Measurements from ENCODE around the gene NPLOC4.

- TF ChIP-seq CTCF (tag by site-specific recombination; IDR thresholded peaks at IDR 0.05) (no peak), ZNF146 (tag by site-specific recombination; IDR thresholded peaks at IDR 0.05) (no peak), PRDM10 (tag by site-specific recombination; IDR thresholded peaks at IDR 0.05) (no peak), ZNF18 (tag by site-specific recombination; IDR thresholded peaks at IDR 0.05) (no peak), SP7 (tag by site-specific recombination; IDR thresholded peaks at IDR 0.05) (no peak), PRDM6 (tag by site-specific recombination; IDR thresholded peaks at IDR 0.05) (no peak), ZNF561 (tag by site-specific recombination; IDR thresholded peaks at IDR 0.05; ENCODE audit: borderline replicate concordance) (no peak), ZBTB26 (tag by site-specific recombination; optimal IDR thresholded peaks at IDR 0.05) (no peak), ZNF777 (tag by site-specific recombination; IDR thresholded peaks at IDR 0.05; ENCODE audit: borderline replicate concordance) (no peak), RBAK (tag by site-specific recombination; IDR thresholded peaks at IDR 0.05) (no peak), YY1 (tag by site-specific recombination; IDR thresholded peaks at IDR 0.05) (no peak)
Observed at GRCh38 chr17:81673561-81674258, 36.8 kb upstream of the NPLOC4 start.

All from HEK293 (cell line).